Daoy (cell line): Measurements from ENCODE around the gene DOCK9. TPM values are rescaled to one million over a fixed set of nuclear protein-coding genes. Genes with fewer than 3 reads are reported as not detected.
A peak's percentile ranks its signal among the peaks of the same experiment; 100 is the strongest.

ENCODE experiments used
- DNase-seq: peaks from one replicate; pipeline ENCODE4 v3.0.0-alpha.2; 2015; ENCODE audit warnings: low read depth
- total RNA-seq: library from RNA; depleted of rRNA; stranded (reverse); fragments of >200 nt; shearing (Covaris generic); gene quantifications from 2 replicates; pipeline ENCODE4 v1.2.3, GENCODE V29; 2014

The DOCK9 gene
- total RNA-seq, 1 experiment from 2014 or later = 25.0 TPM

GRCh38 chr13:98975822-98976261 lies 2.0 kb downstream of the DOCK9 start:
- no peak for DNase-seq

- DNase-seq = no peak
Observed at GRCh38 chr13:98974053-98974452, 3.8 kb downstream of the DOCK9 start.

- DNase-seq = peak; percentile 81
Observed at GRCh38 chr13:98972627-98973026, 5.2 kb downstream of the DOCK9 start.

- no peak for DNase-seq
Observed at GRCh38 chr13:98972059-98972458, 5.8 kb downstream of the DOCK9 start.

GRCh38 chr13:98970330-98970729 lies 7.5 kb downstream of the DOCK9 start:
- DNase-seq = no peak

GRCh38 chr13:98967491-98967890 lies 10.4 kb downstream of the DOCK9 start:
- DNase-seq = no peak

- no peak for DNase-seq
Observed at GRCh38 chr13:98966019-98966418, 11.8 kb downstream of the DOCK9 start.

GRCh38 chr13:98965325-98965724 lies 12.5 kb downstream of the DOCK9 start:
- DNase-seq = no peak

- DNase-seq = no peak
Observed at GRCh38 chr13:98963917-98964316, 13.9 kb downstream of the DOCK9 start.

GRCh38 chr13:98962901-98963590 lies 14.8 kb downstream of the DOCK9 start:
- no peak for DNase-seq

GRCh38 chr13:98961503-98962105 lies 16.3 kb downstream of the DOCK9 start:
- no peak for DNase-seq

GRCh38 chr13:98960606-98961502 lies 17.0 kb downstream of the DOCK9 start:
- DNase-seq = no peak

GRCh38 chr13:98959786-98960605 lies 17.9 kb downstream of the DOCK9 start:
- no peak for DNase-seq

GRCh38 chr13:98959291-98959690 lies 18.6 kb downstream of the DOCK9 start:
- no peak for DNase-seq

GRCh38 chr13:98958443-98958794 lies 19.4 kb downstream of the DOCK9 start:
- no peak for DNase-seq

GRCh38 chr13:98957731-98958442 lies 20.0 kb downstream of the DOCK9 start:
- no peak for DNase-seq

GRCh38 chr13:98955336-98955735 lies 22.5 kb downstream of the DOCK9 start:
- DNase-seq = no peak

- no peak for DNase-seq
Observed at GRCh38 chr13:98954313-98954712, 23.6 kb downstream of the DOCK9 start.

GRCh38 chr13:98951266-98951665 lies 26.6 kb downstream of the DOCK9 start:
- DNase-seq = no peak

GRCh38 chr13:98950705-98951104 lies 27.2 kb downstream of the DOCK9 start:
- no peak for DNase-seq

GRCh38 chr13:98947925-98948324 lies 29.9 kb downstream of the DOCK9 start:
- DNase-seq = no peak
